ENCODE measurements around the gene FAM167B. TPM values are rescaled to one million over a fixed set of nuclear protein-coding genes. Genes with fewer than 3 reads are reported as not detected.
"Not testable (repeated sequence)": the region's sequence is repeated elsewhere in the genome, so short reads cannot be mapped to it uniquely, and the experiment has no call there.

Gene FAM167B
- total RNA-seq, 2 donors from 2014 or later: 8.6 to 9.2 TPM

DNA sequence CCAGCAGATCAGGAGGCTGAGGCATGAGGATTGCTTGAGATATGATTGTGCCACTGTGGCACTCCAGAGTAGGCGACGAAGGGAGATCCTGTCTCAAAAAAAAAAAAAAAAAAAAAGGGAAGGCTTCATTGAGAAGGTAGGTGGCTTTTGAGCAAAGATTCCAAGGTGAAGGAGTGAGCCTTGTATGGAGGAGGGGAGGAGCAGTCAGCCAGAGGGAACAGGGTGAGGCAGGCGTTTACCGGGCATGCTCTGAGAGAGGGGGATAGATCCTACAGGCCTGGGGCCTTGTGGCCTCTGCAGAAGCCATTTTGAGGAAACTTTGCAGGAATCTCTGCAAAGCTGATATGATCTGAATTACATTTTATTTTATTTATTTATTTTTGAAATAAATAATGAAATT, 39.7 kb downstream of the FAM167B start:
- intact Hi-C loops (cut with DNase I): no loop called here
- DNase-seq (ENCODE audit: low spot score): peak; percentile 5

DNA sequence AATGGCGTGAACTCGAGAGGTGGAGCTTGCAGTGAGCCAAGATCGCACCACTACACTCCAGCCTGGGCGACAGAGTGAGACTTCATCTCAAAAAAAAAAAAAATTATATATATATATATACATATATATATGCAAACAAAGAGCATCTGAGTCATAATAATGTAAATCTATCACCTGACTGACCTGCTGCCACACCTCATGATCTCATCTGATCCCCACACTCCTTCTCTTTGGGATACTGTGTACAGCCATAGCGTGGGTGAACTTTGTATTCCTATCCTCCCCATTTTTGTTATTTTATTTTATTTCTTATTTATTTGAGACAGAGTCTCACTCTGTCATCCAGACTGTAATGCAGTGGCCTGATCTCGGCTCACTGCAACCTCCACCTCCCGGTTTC, 42.2 kb downstream of the FAM167B start:
- DNase-seq (ENCODE audit: low spot score): no peak
- intact Hi-C loops (cut with DNase I): no loop called here

DNA sequence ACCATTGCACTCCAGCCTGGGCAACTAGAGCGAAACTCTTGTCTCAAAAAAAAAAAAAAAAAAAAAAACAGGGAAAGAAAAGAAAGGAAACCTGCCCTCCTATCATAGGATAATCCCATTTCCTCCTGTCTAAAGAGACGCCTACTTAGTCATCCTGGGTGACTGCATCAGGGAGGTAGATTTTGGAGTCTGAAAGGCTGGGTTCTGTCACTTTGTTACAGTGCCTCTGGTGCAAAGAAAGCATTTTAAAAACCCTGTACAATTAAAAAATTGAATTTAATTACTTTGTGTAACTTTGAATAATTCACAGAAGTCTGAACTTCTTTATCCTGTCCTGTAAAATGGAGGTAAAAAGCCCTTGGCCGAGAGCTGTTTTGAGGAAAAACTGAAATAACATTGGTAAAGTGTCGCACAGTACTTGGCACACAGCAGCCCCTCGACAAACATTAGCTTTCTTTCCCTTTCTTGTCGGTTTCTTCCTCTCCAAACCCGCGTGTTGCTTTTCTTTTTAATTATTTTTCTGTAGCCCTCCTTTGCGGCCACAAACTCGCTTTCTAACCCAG, 44.2 kb downstream of the FAM167B start:
- no peak for DNase-seq (ENCODE audit: low spot score)
- intact Hi-C loops (cut with DNase I): no loop called here

DNA sequence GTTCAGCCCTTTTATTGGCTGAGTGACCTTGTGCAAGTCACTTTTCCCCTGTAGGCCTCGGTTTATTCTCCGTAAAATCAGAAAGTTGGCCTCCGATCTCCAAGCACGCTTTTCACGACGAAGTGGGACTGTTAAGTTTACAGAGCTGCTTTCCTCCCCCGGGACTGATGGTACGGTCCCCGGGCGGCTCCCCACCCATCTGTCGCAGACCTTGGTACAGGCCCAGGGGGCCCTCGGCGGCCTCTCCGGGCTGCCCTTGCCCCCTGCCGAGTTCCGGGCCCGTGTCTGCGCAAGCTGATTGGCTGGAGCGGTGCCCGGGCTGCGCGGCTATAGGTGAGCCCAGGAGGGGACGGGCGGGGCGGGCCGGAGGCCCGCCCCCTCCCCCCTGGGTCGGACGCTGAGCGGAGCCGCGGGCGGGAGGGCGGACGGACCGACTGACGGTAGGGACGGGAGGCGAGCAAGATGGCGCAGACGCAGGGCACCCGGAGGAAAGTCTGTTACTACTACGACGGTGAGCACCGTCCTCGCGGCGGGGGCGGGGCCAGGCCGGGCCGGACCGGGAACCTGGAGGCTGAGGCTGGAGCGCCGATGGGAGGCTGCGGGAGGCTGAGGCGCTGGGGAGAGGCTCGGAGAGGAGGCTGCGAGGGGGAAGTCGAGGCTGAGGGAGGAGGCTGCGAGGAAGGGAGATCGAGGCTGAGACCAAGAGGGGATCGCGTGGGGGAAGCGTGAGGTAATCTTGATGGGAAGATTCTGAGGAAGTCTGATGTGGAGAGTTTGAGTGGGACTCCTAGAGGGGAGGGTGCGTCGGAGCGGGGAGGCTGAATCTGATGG, 44.9 kb downstream of the FAM167B start, which contains the start of gene HDAC1:
TSS of gene HDAC1 (plus strand) at position 376 of the 831 bp plus-strand sequence. CDS start at position 463, 87 bp downstream.
- intact Hi-C loops (cut with DNase I): no loop called here
- peak; percentile 97 for DNase-seq (ENCODE audit: low spot score)

DNA sequence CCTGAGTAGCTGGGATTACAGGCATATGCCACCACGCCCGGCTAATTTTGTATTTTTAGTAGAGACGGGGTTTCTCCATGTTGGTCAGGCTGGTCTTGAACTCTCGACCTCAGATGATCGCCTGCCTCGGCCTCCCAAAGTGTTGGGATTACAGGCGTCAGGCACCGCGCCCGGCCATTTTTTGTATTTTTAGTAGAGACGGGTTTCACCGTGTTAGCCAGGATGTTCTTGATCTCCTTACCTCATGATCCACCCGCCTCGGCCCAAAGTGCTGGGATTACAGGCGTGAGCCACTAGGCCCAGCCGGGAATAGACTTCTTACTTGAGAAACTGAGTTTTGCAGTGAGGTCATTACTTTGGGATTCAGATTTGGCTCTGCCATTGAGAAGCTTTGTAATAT, 51.2 kb downstream of the FAM167B start:
- intact Hi-C loops (cut with DNase I): not testable (repeated sequence)
- peak; percentile 66 for DNase-seq (ENCODE audit: low spot score)

Other genes starting within 250 kb of the FAM167B start
- gene KHDRBS1, start 233.4 kb upstream of the FAM167B start, total RNA-seq: 10 to 100 TPM; 68.8 to 71.5 TPM
- 10 to 100 TPM; 11.5 to 14.5 TPM for gene TMEM39B, start 174.3 kb upstream of the FAM167B start, total RNA-seq
- 10 to 100 TPM; 60.7 to 66.3 TPM for gene KPNA6, start 139.2 kb upstream of the FAM167B start, total RNA-seq
- 10 to 100 TPM; 44.8 to 45.3 TPM for gene TXLNA, start 67.5 kb upstream of the FAM167B start, total RNA-seq
- gene CCDC28B, start 46.6 kb upstream of the FAM167B start, total RNA-seq: 1 to 10 TPM; 7.5 to 8.3 TPM
- 1 to 10 TPM in 1 of 2 donors, under 1 TPM in 1; 0.33 to 1.1 TPM for gene IQCC, start 41.6 kb upstream of the FAM167B start, total RNA-seq
- gene DCDC2B, start 38.1 kb upstream of the FAM167B start, total RNA-seq: not detected
- gene TMEM234, start 24.9 kb upstream of the FAM167B start, total RNA-seq: 10 to 100 TPM; 12.7 to 15.9 TPM
- gene EIF3I, start 24.8 kb upstream of the FAM167B start, total RNA-seq: 100 to 1,000 TPM; 117 to 131 TPM
- gene LCK, start 4.0 kb downstream of the FAM167B start, total RNA-seq: 1 to 10 TPM; 1.1 to 1.3 TPM
- 10 to 100 TPM; 36.6 to 40.8 TPM for gene HDAC1, start 44.9 kb downstream of the FAM167B start, total RNA-seq
- 10 to 100 TPM; 40.9 to 43.9 TPM for gene MARCKSL1, start 89.0 kb downstream of the FAM167B start, total RNA-seq
- gene FAM229A, start 115.3 kb downstream of the FAM167B start, total RNA-seq: 1 to 10 TPM; 4.4 to 5.4 TPM
- 1 to 10 TPM; 2.6 to 3.9 TPM for gene TSSK3, start 115.3 kb downstream of the FAM167B start, total RNA-seq
- gene BSDC1, start 147.2 kb downstream of the FAM167B start, total RNA-seq: 10 to 100 TPM; 37.2 to 42.5 TPM
- gene ZBTB8B, start 217.8 kb downstream of the FAM167B start, total RNA-seq: not detected